NCI-H2029 (cell line): Measurements from ENCODE around the gene RAPH1.

ENCODE experiments used
- DNase-seq: peaks from one replicate; lab custom pipeline; 2025; lab: John Stamatoyannopoulos, UW

Gene RAPH1

GRCh38 chr2:203360833-203361430 lies 174.2 kb downstream of the RAPH1 start:
- no peak for DNase-seq

GRCh38 chr2:203359450-203359849 lies 175.7 kb downstream of the RAPH1 start:
- no peak for DNase-seq

GRCh38 chr2:203354966-203355365 lies 180.1 kb downstream of the RAPH1 start:
- no peak for DNase-seq

GRCh38 chr2:203352604-203353255 lies 182.4 kb downstream of the RAPH1 start:
- DNase-seq, result peak; percentile 9

GRCh38 chr2:203347375-203347774 lies 187.7 kb downstream of the RAPH1 start:
- DNase-seq, result no peak

- no peak for DNase-seq
Measured at GRCh38 chr2:203346612-203347011, 188.5 kb downstream of the RAPH1 start.

GRCh38 chr2:203344667-203345066 lies 190.4 kb downstream of the RAPH1 start:
- no peak for DNase-seq
